ENCODE results near the gene TEAD2. TPM values are rescaled to one million over a fixed set of nuclear protein-coding genes. Genes with fewer than 3 reads are reported as not detected.

The TEAD2 gene
- total RNA-seq: 62.7 TPM
- long read RNA-seq, transcript TEAD2-201 (12 exons, 2,164 nt): major isoform, 6 of 123 reads
- long read RNA-seq, partial matches to known transcripts: 63 of 123 reads
- long read RNA-seq, other reads (novel, unspliced or antisense): 49 of 123 reads

GRCh38 chr19:49362048-49362928, at the start of gene TEAD2:
TEAD2 (minus strand) TSS chr19:49362416; CDS start chr19:49360075, 2,341 bp downstream.
- intact Hi-C loops (cut with micrococcal nuclease): no loop called here
- DNase-seq (peak; percentile 89), ATAC-seq (peak; percentile 75)

GRCh38 chr19:49411681-49412326, 49.6 kb upstream of the TEAD2 start:
- intact Hi-C loops (cut with micrococcal nuclease): no loop called here
- no peak for ATAC-seq

GRCh38 chr19:49409441-49410029, 47.3 kb upstream of the TEAD2 start:
- ATAC-seq (no peak), DNase-seq (no peak)
- intact Hi-C loops (cut with micrococcal nuclease): no loop called here

More at GRCh38 chr19:49411681-49412326, 49.6 kb upstream of the TEAD2 start:
- DNase-seq: no peak

GRCh38 chr19:49408816-49409440, 46.7 kb upstream of the TEAD2 start:
- no peak for ATAC-seq

GRCh38 chr19:49407482-49408015, 45.3 kb upstream of the TEAD2 start:
- DNase-seq: no peak
- intact Hi-C loops (cut with micrococcal nuclease): no loop called here
- ATAC-seq: no peak

More at GRCh38 chr19:49408816-49409440, 46.7 kb upstream of the TEAD2 start:
- no peak for DNase-seq
- intact Hi-C loops (cut with micrococcal nuclease): no loop called here

- no peak for DNase-seq
- intact Hi-C loops (cut with micrococcal nuclease): no loop called here
- no peak for ATAC-seq
Measured at GRCh38 chr19:49407079-49407478, 44.9 kb upstream of the TEAD2 start.

GRCh38 chr19:49403404-49404187, 41.4 kb upstream of the TEAD2 start:
- no peak for ATAC-seq
- intact Hi-C loops (cut with micrococcal nuclease): no loop called here
- DNase-seq: no peak

GRCh38 chr19:49400029-49400428, 37.8 kb upstream of the TEAD2 start:
- intact Hi-C loops (cut with micrococcal nuclease): no loop called here
- DNase-seq: no peak
- no peak for ATAC-seq

- ATAC-seq (no peak), DNase-seq (no peak)
- intact Hi-C loops (cut with micrococcal nuclease): no loop called here
Measured at GRCh38 chr19:49398931-49399330, 36.7 kb upstream of the TEAD2 start.

GRCh38 chr19:49398001-49398615, 35.9 kb upstream of the TEAD2 start:
- ATAC-seq: no peak

GRCh38 chr19:49396738-49397505, 34.7 kb upstream of the TEAD2 start:
- intact Hi-C loops (cut with micrococcal nuclease): no loop called here
- ATAC-seq: no peak

More at GRCh38 chr19:49398001-49398615, 35.9 kb upstream of the TEAD2 start:
- intact Hi-C loops (cut with micrococcal nuclease): no loop called here
- DNase-seq: no peak

GRCh38 chr19:49395581-49396407, 33.6 kb upstream of the TEAD2 start:
- no peak for ATAC-seq
- intact Hi-C loops (cut with micrococcal nuclease): no loop called here
- DNase-seq: no peak

More at GRCh38 chr19:49396738-49397505, 34.7 kb upstream of the TEAD2 start:
- no peak for DNase-seq

GRCh38 chr19:49393881-49394280, 31.7 kb upstream of the TEAD2 start:
- DNase-seq: no peak
- ATAC-seq: no peak
- intact Hi-C loops (cut with micrococcal nuclease): loop anchor here (5.0 kb wide), 1 partner anchor 48 kb away; the partner anchor contains the start of gene SLC17A7

- intact Hi-C loops (cut with micrococcal nuclease): loop anchor here (5.0 kb wide), 1 partner anchor 51 kb away; the partner anchor contains the start of gene SLC17A7
- ATAC-seq (peak; percentile 89), DNase-seq (peak; percentile 84)
Measured at GRCh38 chr19:49391581-49392399, 29.6 kb upstream of the TEAD2 start.

GRCh38 chr19:49390929-49391359, 28.7 kb upstream of the TEAD2 start:
- intact Hi-C loops (cut with micrococcal nuclease): loop anchor here (5.0 kb wide), 1 partner anchor 51 kb away; the partner anchor contains the start of gene SLC17A7
- no peak for ATAC-seq
- DNase-seq: no peak
